ENCODE results near the gene ADARB1. TPM values are rescaled to one million over a fixed set of nuclear protein-coding genes. Genes with fewer than 3 reads are reported as not detected.

Gene ADARB1, protein sequence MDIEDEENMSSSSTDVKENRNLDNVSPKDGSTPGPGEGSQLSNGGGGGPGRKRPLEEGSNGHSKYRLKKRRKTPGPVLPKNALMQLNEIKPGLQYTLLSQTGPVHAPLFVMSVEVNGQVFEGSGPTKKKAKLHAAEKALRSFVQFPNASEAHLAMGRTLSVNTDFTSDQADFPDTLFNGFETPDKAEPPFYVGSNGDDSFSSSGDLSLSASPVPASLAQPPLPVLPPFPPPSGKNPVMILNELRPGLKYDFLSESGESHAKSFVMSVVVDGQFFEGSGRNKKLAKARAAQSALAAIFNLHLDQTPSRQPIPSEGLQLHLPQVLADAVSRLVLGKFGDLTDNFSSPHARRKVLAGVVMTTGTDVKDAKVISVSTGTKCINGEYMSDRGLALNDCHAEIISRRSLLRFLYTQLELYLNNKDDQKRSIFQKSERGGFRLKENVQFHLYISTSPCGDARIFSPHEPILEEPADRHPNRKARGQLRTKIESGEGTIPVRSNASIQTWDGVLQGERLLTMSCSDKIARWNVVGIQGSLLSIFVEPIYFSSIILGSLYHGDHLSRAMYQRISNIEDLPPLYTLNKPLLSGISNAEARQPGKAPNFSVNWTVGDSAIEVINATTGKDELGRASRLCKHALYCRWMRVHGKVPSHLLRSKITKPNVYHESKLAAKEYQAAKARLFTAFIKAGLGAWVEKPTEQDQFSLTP
- total RNA-seq (2022; extraction: Qiagen RNA extraction; ENCODE audit: low read depth): 4.4 to 7.9 TPM (median 5.0 TPM) in 5 replicates

GRCh38 chr21:45074048-45074817 is at the start of gene ADARB1:
Gene ADARB1, plus strand, starts transcription at chr21:45074580. Its CDS starts 97,077 bp downstream, at chr21:45171657.

Other genes with a start within 250 kb of the ADARB1 start
- 88.0 to 98.1 TPM (median 96.5 TPM) in 5 replicates for gene PTTG1IP, start 200.9 kb upstream of the ADARB1 start, total RNA-seq (2022; extraction: Qiagen RNA extraction; ENCODE audit: low read depth)
- gene ITGB2, start 153.7 kb upstream of the ADARB1 start, total RNA-seq (2022; extraction: Qiagen RNA extraction; ENCODE audit: low read depth): 0.41 to 1.1 TPM (median 0.61 TPM) in 5 replicates
- 36.3 to 59.7 TPM (median 59.2 TPM) in 5 replicates for gene SLX9, start 134.6 kb upstream of the ADARB1 start, total RNA-seq (2022; extraction: Qiagen RNA extraction; ENCODE audit: low read depth)
- 18.0 to 24.3 TPM (median 21.0 TPM) in 5 replicates for gene POFUT2, start 213.3 kb downstream of the ADARB1 start, total RNA-seq (2022; extraction: Qiagen RNA extraction; ENCODE audit: low read depth)

Data from A549 treated with RU486 at 1 μM for 4 hours (cell line).